ENCODE results near the gene VASP.

GRCh38 chr19:45492627-45493470 is 14.4 kb upstream of the VASP start:
- no peak for TF ChIP-seq CTCF (IDR thresholded peaks at IDR 0.05)
- no peak for TF ChIP-seq POLR2A (IDR thresholded peaks at IDR 0.05)

Measured in right lobe of liver (tissue), 4 donors.